Sigmoid colon (tissue), 4 donors: ENCODE results near the gene TMSB10.

Experiments used
- CTCF ChIP-seq, 4 experiments: fragments of 450-650 bp in 3 of 4; fragments of 200-600 bp in 1 of 4; IDR thresholded peaks; one replicate each; pipeline ENCODE4 v1.5.1; 2016 to 2019; ENCODE audit warnings: antibody characterized with exemption in 4 of 4, mild to moderate bottlenecking in 3 of 4, moderate library complexity in 2 of 4
- EP300 ChIP-seq, 4 donors: sonication (generic); formaldehyde crosslinking; IDR thresholded peaks; one replicate each; pipeline ENCODE4 v1.6.1; 2017; ENCODE audit warnings: antibody characterized with exemption in 4 of 4
- POLR2A ChIP-seq, 2 donors: fragments of 450-650 bp; IDR thresholded peaks; one replicate each; pipeline ENCODE4 v1.6.1; 2016; ENCODE audit warnings: antibody characterized with exemption in 2 of 2, mild to moderate bottlenecking in 2 of 2, moderate library complexity in 2 of 2

GRCh38 chr2:84897773-84898172 is 7.7 kb upstream of the TMSB10 start:
- TF ChIP-seq CTCF (IDR thresholded peaks at IDR 0.05) (no peak), POLR2A (IDR thresholded peaks at IDR 0.05) (no peak), EP300 (IDR thresholded peaks at IDR 0.05) (no peak)
